ENCODE measurements around the gene CCDC177. TPM values are rescaled to one million over a fixed set of nuclear protein-coding genes. Genes with fewer than 3 reads are reported as not detected.

CCDC177 gene
- total RNA-seq, 1 donor from 2014 or later, result 3.4 TPM

GRCh38 chr14:69613312-69614073 lies 38.8 kb upstream of the CCDC177 start:
- Mint-ChIP-seq H3K36me3 (peaks cover 6% of the 10 kb centered on the region), H3K27ac (peak overlapping the region; percentile 95), H3K4me3 (peak overlapping the region; percentile 96), H3K27me3 (no peaks in the 10 kb centered on the region), H3K9me3 (no peaks in the 10 kb centered on the region), H3K4me1 (ENCODE audit: unreplicated experiment) (peaks cover 70% of the 10 kb centered on the region)
- no peak for TF ChIP-seq CTCF (conservative IDR thresholded peaks at IDR 0.05)
- no peak for DNase-seq (ENCODE audit: extremely low spot score, unreplicated experiment)

- peaks cover 6% of the 10 kb centered on the region for H3K36me3 Mint-ChIP-seq
- H3K4me3 Mint-ChIP-seq, result peak overlapping the region; percentile 96
- H3K27me3 Mint-ChIP-seq, result no peaks in the 10 kb centered on the region
- peak; percentile 32 for TF ChIP-seq CTCF (conservative IDR thresholded peaks at IDR 0.05)
- no peaks in the 10 kb centered on the region for H3K9me3 Mint-ChIP-seq
- H3K27ac Mint-ChIP-seq, result peak overlapping the region; percentile 95
- no peak for DNase-seq (ENCODE audit: extremely low spot score, unreplicated experiment)
- H3K4me1 Mint-ChIP-seq (ENCODE audit: unreplicated experiment), result peaks cover 68% of the 10 kb centered on the region
Observed at GRCh38 chr14:69612783-69613130, 38.1 kb upstream of the CCDC177 start.

GRCh38 chr14:69612014-69612782 lies 37.5 kb upstream of the CCDC177 start:
- no peak for DNase-seq (ENCODE audit: extremely low spot score, unreplicated experiment)
- Mint-ChIP-seq H3K27ac (peak overlapping the region; percentile 95), H3K4me3 (peak overlapping the region; percentile 96), H3K36me3 (peaks cover 5% of the 10 kb centered on the region), H3K4me1 (ENCODE audit: unreplicated experiment) (peaks cover 65% of the 10 kb centered on the region), H3K9me3 (no peaks in the 10 kb centered on the region), H3K27me3 (no peaks in the 10 kb centered on the region)
- no peak for TF ChIP-seq CTCF (conservative IDR thresholded peaks at IDR 0.05)

- Mint-ChIP-seq H3K4me3 (peak within 1 kb of the TSS; percentile 96), H3K4me1 (ENCODE audit: unreplicated experiment) (peaks cover 63% of the 10 kb centered on the region), H3K9me3 (no peaks in the 10 kb centered on the region), H3K27me3 (no peaks in the 10 kb centered on the region), H3K27ac (peak within 1 kb of the TSS; percentile 95), H3K36me3 (no peaks in the 10 kb centered on the region)
- TF ChIP-seq CTCF (conservative IDR thresholded peaks at IDR 0.05), result no peak
- peak; percentile 89 for DNase-seq (ENCODE audit: extremely low spot score, unreplicated experiment)
Observed at GRCh38 chr14:69611172-69612013, 36.7 kb upstream of the CCDC177 start, which contains the start of gene SUSD6. SUSD6 (plus strand) TSS chr14:69611596; CDS start chr14:69658593, 46,997 bp downstream.

GRCh38 chr14:69610874-69611171 lies 36.2 kb upstream of the CCDC177 start:
- DNase-seq (ENCODE audit: extremely low spot score, unreplicated experiment), result no peak
- peaks cover 61% of the 10 kb centered on the region for H3K4me1 Mint-ChIP-seq (ENCODE audit: unreplicated experiment)
- H3K27ac Mint-ChIP-seq, result peak overlapping the region; percentile 94
- no peak for TF ChIP-seq CTCF (conservative IDR thresholded peaks at IDR 0.05)
- no peaks in the 10 kb centered on the region for H3K36me3 Mint-ChIP-seq
- no peaks in the 10 kb centered on the region for H3K9me3 Mint-ChIP-seq
- peak overlapping the region; percentile 95 for H3K4me3 Mint-ChIP-seq
- H3K27me3 Mint-ChIP-seq, result no peaks in the 10 kb centered on the region

Measured in type B pancreatic cell (in vitro differentiated cells).